SH-SY5Y (cell line): Measurements from ENCODE around the gene MTHFD2L.

Source experiments
- GATA2 ChIP-seq: IDR thresholded peaks from 2 replicates; pipeline ENCODE4 v1.6.1; 2011; ENCODE audit warnings: mild to moderate bottlenecking, low read depth, low read length
- GATA3 ChIP-seq: IDR thresholded peaks from 2 replicates; pipeline ENCODE4 v1.6.1; 2011; ENCODE audit warnings: low read depth, mild to moderate bottlenecking, low read length, moderate library complexity

The MTHFD2L gene

DNA sequence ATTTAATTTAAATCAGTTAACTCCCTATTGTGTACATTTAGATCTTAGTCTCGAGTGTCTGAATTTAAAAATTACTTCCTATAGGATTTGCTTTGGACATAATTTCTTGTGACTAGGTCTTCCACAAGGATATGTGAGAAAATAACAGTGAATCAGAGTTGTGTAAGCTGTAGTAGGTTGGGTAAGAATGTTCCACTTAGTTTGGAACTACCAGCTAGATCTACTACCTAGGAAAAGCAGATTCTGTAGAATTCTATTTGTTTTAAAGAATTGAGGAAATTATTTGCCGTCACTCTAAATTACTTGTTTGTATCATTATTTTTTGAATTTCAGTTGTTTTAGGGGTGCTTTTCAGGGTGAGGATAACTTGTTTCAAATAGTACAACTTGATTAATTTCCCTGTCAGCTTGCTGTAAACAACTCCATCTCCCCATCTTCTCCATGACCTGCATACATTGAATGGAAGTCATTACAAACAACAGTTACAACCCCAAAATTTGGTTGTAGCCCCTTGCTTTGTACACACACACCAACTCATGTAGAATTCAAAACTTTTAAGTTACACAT is 1.3 kb downstream of the MTHFD2L start:
- TF ChIP-seq GATA2 = no peak
- TF ChIP-seq GATA3 = no peak

DNA sequence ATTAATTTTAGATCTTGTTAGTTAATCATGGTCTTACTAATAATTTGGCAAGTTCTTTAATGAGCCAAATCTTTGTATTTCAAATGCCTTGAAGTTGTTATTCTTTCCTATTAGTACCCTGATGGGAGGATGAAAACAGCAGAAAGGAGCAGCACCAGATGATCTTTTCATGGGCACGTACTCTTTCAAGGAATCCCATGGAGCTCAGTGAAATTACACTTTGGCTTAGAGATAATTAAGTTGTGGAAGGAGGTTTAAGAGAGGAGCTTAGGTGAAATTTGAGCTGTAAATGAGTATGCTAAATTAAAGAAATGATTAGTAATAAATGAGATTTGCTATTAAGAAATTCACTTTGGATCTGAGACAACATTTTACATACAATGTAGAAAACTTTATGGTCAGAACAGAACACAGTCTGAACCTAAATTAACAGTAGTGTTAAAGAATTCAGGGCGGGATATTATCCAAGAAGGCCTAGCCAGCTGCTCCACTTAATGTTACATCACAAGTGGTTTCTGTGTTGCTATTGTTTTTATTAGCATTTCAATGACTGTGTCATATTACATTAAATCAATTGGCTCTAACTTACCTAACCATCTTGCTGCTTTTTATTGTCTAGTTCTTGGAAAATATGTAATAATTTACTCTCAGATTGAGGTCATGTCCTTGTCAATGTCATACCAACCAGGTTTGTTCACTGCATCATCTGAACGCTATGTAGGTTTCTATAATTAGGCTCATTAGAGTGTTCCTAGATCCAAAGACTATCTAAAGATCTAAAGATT is 3.9 kb downstream of the MTHFD2L start:
- no peak for TF ChIP-seq GATA3
- TF ChIP-seq GATA2 = no peak

- TF ChIP-seq GATA2 = no peak
- no peak for TF ChIP-seq GATA3
Measured at GRCh38 chr4:74166135-74166534, 8.2 kb downstream of the MTHFD2L start.

- TF ChIP-seq GATA3 (no peak), GATA2 (no peak)
Measured at GRCh38 chr4:74166818-74167217, 8.9 kb downstream of the MTHFD2L start.

DNA sequence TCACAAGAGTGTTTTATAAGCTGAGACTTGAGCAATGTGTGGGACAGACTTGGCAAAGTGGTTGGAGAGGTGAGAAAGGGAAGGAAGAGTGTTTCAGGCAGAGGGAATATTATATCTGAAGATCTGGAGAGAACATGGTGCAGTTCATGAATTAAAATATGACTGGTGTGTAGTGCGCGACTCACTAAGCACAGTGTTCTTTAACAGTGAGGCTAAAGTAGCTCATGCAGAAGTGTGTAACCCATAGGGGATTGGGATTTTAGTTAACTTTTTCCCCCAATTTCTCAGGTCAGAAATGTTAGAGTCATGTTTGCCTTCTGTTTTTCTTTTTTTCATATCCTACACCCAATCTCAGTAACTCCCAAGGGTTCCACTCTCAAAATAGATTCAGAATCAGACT is 9.7 kb downstream of the MTHFD2L start:
- TF ChIP-seq GATA3 (no peak), GATA2 (no peak)

- no peak for TF ChIP-seq GATA2
- TF ChIP-seq GATA3 = no peak
Measured at GRCh38 chr4:74168841-74169240, 10.9 kb downstream of the MTHFD2L start.

DNA sequence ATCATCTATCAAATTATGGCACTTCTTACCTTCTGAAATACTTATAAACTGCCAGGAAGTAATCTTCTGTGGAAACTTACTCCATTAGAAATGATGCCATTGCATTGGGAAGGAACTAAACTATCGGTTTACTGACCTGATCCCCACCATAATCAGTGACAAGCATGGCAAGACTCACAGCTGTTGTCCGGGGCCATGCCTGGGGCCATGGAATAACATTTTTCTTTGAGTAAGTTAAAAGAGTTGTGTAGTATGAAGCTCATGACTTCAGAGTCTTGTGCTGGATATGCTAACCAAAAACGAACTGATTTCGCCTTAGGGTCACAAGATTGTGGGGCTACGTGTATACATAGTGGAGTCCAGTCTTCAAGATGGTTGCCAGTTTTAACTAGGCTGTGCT is 15.4 kb downstream of the MTHFD2L start:
- no peak for TF ChIP-seq GATA2
- no peak for TF ChIP-seq GATA3

DNA sequence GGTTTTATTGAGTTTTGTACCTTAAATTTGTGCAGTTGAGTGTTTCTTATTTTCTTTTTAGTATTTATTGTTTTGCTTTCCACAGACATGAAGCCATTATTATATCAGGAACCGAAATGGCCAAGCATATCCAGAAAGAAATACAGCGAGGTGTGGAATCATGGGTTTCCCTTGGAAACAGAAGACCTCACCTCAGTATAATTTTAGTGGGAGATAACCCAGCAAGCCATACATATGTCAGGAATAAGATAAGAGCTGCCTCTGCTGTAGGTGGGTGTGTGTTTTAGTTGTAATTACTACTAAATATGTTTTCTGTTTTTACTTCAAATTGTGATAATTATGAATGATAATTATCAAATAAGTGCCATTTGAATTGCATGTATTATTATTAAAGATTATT is 16.5 kb downstream of the MTHFD2L start:
- TF ChIP-seq GATA2 = no peak
- no peak for TF ChIP-seq GATA3

DNA sequence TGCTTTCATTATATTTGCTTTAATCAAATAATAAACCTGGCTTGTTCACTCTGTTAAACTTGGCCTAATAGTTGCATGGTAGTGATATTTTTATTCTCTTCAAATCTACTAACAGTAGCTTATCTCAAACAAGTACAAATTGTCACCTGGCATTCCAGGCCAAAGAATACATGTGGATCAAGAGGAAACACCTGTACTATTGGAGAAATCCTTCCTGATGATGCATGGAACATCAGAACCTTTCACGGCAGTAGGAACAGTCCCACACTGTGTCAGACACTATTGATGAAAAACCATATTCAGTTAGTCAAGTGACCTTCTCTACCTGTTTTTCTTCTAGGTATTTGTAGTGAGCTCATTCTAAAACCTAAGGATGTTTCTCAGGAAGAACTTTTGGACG is 17.0 kb downstream of the MTHFD2L start:
- TF ChIP-seq GATA2 (no peak), GATA3 (no peak)

- no peak for TF ChIP-seq GATA3
- TF ChIP-seq GATA2 = no peak
Measured at GRCh38 chr4:74175379-74175778, 17.5 kb downstream of the MTHFD2L start.

DNA sequence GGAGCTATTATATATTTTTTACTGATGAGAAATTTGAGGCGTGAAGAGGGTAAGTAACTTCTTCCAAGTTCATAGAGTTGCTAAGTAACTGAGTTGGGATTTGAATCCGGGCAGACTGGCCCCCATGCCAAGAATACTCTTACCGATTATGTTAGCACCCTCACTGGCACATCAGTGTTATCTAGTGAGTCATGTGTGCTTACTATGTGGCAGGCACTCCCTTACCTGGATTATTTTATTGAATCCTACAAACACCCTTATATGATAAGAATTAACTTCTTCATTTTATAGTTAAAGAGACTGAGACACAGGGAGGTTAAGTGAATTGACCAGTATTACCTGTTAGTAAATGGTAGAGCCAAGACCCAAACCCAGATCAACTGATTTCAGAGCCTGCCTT is 20.9 kb downstream of the MTHFD2L start:
- TF ChIP-seq GATA2 = no peak
- no peak for TF ChIP-seq GATA3

GRCh38 chr4:74181219-74181618 is 23.3 kb downstream of the MTHFD2L start:
- no peak for TF ChIP-seq GATA3
- no peak for TF ChIP-seq GATA2

DNA sequence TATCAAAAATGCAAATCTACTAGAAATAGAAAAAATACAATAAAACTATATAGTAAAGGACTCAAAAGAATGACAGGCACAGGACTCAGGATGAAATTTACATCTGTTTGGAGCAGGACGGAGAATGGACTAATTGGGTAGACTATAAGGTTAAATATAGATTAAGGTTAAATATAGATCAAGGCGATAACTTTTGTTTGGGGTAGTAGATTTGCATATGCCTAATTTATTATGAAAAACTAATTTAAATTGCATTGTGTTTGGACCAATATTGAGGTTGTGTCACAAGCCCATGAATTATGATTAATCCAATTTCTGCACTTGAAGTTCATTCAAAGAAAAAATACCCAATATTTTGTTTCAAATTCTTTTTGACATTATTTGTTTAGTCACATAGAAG is 31.0 kb downstream of the MTHFD2L start:
- TF ChIP-seq GATA3 (no peak), GATA2 (no peak)

DNA sequence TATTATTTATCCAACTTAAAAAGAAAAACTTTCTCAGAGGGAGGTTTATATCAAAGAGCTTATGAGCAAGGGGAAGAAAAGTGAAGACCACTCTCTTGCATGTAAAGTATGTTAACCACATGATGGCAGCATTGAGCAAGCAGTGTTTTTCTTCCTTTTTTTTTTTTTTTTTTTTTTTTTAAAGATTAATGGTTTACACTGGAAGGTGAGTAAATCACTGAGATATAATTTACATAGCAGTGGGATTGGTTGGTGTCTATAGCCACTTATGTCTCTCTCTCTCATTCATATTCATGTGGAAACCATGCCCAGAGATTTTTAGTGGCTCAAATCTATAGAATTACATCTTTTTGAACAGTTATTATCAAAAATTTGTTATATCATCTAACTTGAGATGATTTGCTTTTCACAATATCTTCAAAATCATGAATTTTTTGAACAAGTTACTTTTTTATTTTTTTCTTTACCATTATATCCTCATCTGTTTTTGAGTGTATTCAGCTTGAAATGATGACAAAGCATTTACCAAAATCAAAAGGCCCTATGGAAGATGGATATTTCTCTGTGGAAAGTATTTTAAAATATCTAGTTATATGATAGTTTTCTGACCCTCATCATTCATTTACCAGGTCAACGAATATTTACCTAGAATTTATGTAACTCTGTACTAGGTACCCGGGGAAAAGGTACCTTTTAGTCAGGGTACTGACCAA is 31.6 kb downstream of the MTHFD2L start:
- TF ChIP-seq GATA2 (no peak), GATA3 (no peak)

- TF ChIP-seq GATA3 (no peak), GATA2 (no peak)
Measured at GRCh38 chr4:74190332-74190731, 32.4 kb downstream of the MTHFD2L start.
